Neural progenitor cell (in vitro differentiated cells): ENCODE data around the gene COG3. TPM values are rescaled to one million over a fixed set of nuclear protein-coding genes. Genes with fewer than 3 reads are reported as not detected.

ENCODE experiments used
- DNase-seq: peaks from one replicate; pipeline ENCODE4 v3.0.0-alpha.2; 2016; ENCODE audit warnings: low spot score
- H2AFZ ChIP-seq: fragments of 200-600 bp; sonication (generic); replicated peaks from 2 replicates; pipeline ENCODE4 v1.6.1; 2016; ENCODE audit warnings: antibody characterized with exemption
- H3F3A ChIP-seq: fragments of 200-600 bp; sonication (generic); 2 replicates; pipeline ENCODE4 v1.6.1; 2016; ENCODE audit warnings: antibody characterized with exemption, low read depth
- H3K27ac ChIP-seq: fragments of 200-600 bp; sonication (generic); 2 replicates; pipeline ENCODE4 v1.5.1; 2016; ENCODE audit warnings: mild to moderate bottlenecking
- H3K27me3 ChIP-seq: fragments of 200-600 bp; sonication (generic); 2 replicates; pipeline ENCODE4 v1.6.1; 2016; ENCODE audit warnings: mild to moderate bottlenecking, moderate library complexity
- H3K36me3 ChIP-seq: fragments of 200-600 bp; sonication (generic); 2 replicates; pipeline ENCODE4 v1.5.1; 2016
- H3K4me1 ChIP-seq: fragments of 200-600 bp; sonication (generic); 2 replicates; pipeline ENCODE4 v1.6.1; 2016; ENCODE audit warnings: mixed run types
- H3K4me2 ChIP-seq: fragments of 200-600 bp; sonication (generic); 2 replicates; pipeline ENCODE4 v1.6.1; 2016
- H3K4me3 ChIP-seq: fragments of 200-600 bp; sonication (generic); 2 replicates; pipeline ENCODE4 v1.5.1; 2016
- H3K79me2 ChIP-seq: fragments of 200-600 bp; sonication (generic); 2 replicates; pipeline ENCODE4 v1.6.1; 2016; ENCODE audit warnings: low read depth
- H3K9ac ChIP-seq: fragments of 200-600 bp; sonication (generic); 2 replicates; pipeline ENCODE4 v1.6.1; 2016
- H3K9me3 ChIP-seq: fragments of 200-600 bp; sonication (generic); 2 replicates; pipeline ENCODE4 v1.5.1; 2016; ENCODE audit warnings: low read depth
- H4K20me1 ChIP-seq: fragments of 200-600 bp; sonication (generic); 2 replicates; pipeline ENCODE4 v1.6.1; 2016; ENCODE audit warnings: low read depth
- H3K27ac Mint-ChIP-seq: 3 replicates; pipeline ENCODE4 v1.8.0; 2021; ENCODE audit warnings: mixed read lengths
- H3K27me3 Mint-ChIP-seq: 2 replicates; pipeline ENCODE4 v1.8.0; 2022; ENCODE audit warnings: low read depth, mild to moderate bottlenecking, inconsistent platforms, moderate library complexity, mixed read lengths; ENCODE audit not compliant: insufficient read depth
- H3K36me3 Mint-ChIP-seq: 3 replicates; pipeline ENCODE4 v1.8.0; 2021; ENCODE audit warnings: mixed read lengths
- H3K4me1 Mint-ChIP-seq: 3 replicates; pipeline ENCODE4 v1.8.0; 2021; ENCODE audit warnings: mixed read lengths
- H3K4me3 Mint-ChIP-seq: 3 replicates; pipeline ENCODE4 v1.8.0; 2021; ENCODE audit warnings: mild to moderate bottlenecking, moderate library complexity, mixed read lengths
- H3K9me3 Mint-ChIP-seq: 3 replicates; pipeline ENCODE4 v1.8.0; 2020; ENCODE audit warnings: mixed read lengths
- CTCF ChIP-seq: fragments of 200-600 bp; sonication (generic); IDR thresholded peaks from 2 replicates; pipeline ENCODE4 v1.5.1; 2017; ENCODE audit warnings: antibody characterized with exemption, mild to moderate bottlenecking
- EZH2 ChIP-seq: fragments of 200-600 bp; sonication (generic); IDR thresholded peaks from 2 replicates; pipeline ENCODE4 v1.6.1; 2017; ENCODE audit warnings: antibody characterized with exemption, mild to moderate bottlenecking, moderate library complexity
- EZH2phosphoT487 ChIP-seq: fragments of 200-600 bp; sonication (generic); IDR thresholded peaks from 2 replicates; pipeline ENCODE4 v1.6.1; 2017; ENCODE audit warnings: antibody characterized with exemption
- total RNA-seq: library from RNA; depleted of rRNA; stranded (reverse); fragments of >200 nt; gene quantifications from 2 replicates; pipeline ENCODE4 v1.2.3, GENCODE V29; 2015; ENCODE audit warnings: low replicate concordance

Gene COG3
- total RNA-seq, 1 donor from 2014 or later, result 36.0 TPM

DNA sequence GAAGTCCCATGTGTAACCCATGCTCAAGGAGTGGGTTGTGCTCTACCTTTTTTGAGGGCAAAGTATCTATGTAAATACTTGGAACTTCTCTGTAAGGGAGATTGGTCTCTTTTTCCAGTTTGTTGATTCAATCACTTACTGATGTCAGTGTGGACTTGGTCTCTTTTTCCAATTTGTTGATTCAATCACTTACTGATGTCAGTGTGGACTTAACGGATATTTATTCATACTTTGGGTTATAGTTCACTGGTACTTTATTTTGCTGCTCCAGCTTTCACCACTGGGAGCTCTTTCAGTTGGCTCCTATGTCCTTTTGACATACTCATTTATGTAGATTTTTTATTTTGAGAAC is 36.4 kb downstream of the COG3 start:
- Histone ChIP-seq H3K79me2 (no peaks in the 10 kb centered on the region), H4K20me1 (no peaks in the 10 kb centered on the region), H3K4me2 (no peak overlapping the region), H3K9me3 (no peaks in the 10 kb centered on the region), H3F3A (no peaks in the 10 kb centered on the region), H3K36me3 (peaks cover 14% of the 10 kb centered on the region), H3K4me3 (no peak overlapping the region), H3K4me1 (no peaks in the 10 kb centered on the region), H3K9ac (no peak overlapping the region), H2AFZ (no peak overlapping the region), H3K27ac (no peak overlapping the region), H3K27me3 (no peaks in the 10 kb centered on the region)
- H3K27ac Mint-ChIP-seq, result no peak overlapping the region
- H3K36me3 Mint-ChIP-seq, result peaks cover 45% of the 10 kb centered on the region
- no peak overlapping the region for H3K4me3 Mint-ChIP-seq
- TF ChIP-seq EZH2phosphoT487 (no peak), EZH2 (no peak), CTCF (no peak)
- no peaks in the 10 kb centered on the region for H3K27me3 Mint-ChIP-seq
- H3K9me3 Mint-ChIP-seq, result peaks cover 5% of the 10 kb centered on the region
- no peak for DNase-seq
- no peaks in the 10 kb centered on the region for H3K4me1 Mint-ChIP-seq

DNA sequence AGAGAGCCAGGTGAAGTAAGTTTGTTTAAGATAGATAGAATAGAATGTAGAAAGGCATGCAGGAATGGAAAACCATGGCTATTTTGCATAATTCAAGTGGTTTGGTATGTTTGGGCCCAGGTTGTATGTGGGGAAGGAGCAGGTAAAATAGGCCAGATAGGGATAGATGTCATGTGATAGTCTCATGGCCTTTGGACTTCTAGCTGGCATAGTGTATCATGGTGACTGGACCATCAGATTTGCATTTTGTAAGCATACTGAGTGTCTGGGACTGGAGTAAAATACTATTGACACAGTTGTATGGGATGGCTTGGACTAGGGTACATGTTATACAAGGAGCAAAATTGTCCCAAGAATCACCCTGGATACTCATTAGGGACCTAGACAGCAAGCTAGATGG is 38.9 kb downstream of the COG3 start:
- Histone ChIP-seq H3K27ac (no peak overlapping the region), H3K4me1 (no peaks in the 10 kb centered on the region), H3K9ac (no peak overlapping the region), H3K9me3 (no peaks in the 10 kb centered on the region), H3K4me3 (no peak overlapping the region), H4K20me1 (no peaks in the 10 kb centered on the region), H3K4me2 (no peak overlapping the region), H2AFZ (no peak overlapping the region), H3K79me2 (no peaks in the 10 kb centered on the region), H3F3A (no peaks in the 10 kb centered on the region), H3K36me3 (peaks cover 6% of the 10 kb centered on the region), H3K27me3 (no peaks in the 10 kb centered on the region)
- peaks cover 3% of the 10 kb centered on the region for H3K9me3 Mint-ChIP-seq
- H3K27me3 Mint-ChIP-seq, result no peaks in the 10 kb centered on the region
- TF ChIP-seq CTCF, result no peak
- TF ChIP-seq EZH2phosphoT487, result no peak
- no peak for TF ChIP-seq EZH2
- H3K4me1 Mint-ChIP-seq, result no peaks in the 10 kb centered on the region
- no peak overlapping the region for H3K27ac Mint-ChIP-seq
- H3K36me3 Mint-ChIP-seq, result peaks cover 39% of the 10 kb centered on the region
- no peak for DNase-seq
- H3K4me3 Mint-ChIP-seq, result no peak overlapping the region

- H2AFZ ChIP-seq, result no peak overlapping the region
- no peaks in the 10 kb centered on the region for H3K36me3 ChIP-seq
- H3K4me1 ChIP-seq, result peaks cover 14% of the 10 kb centered on the region
- no peak overlapping the region for H3K4me2 ChIP-seq
- H3K9me3 Mint-ChIP-seq, result no peaks in the 10 kb centered on the region
- H3K36me3 Mint-ChIP-seq, result peaks cover 36% of the 10 kb centered on the region
- no peak overlapping the region for H3K9ac ChIP-seq
- peaks cover 11% of the 10 kb centered on the region for H3K4me1 Mint-ChIP-seq
- TF ChIP-seq EZH2 (no peak), CTCF (no peak), EZH2phosphoT487 (no peak)
- H3K27me3 ChIP-seq, result no peaks in the 10 kb centered on the region
- H3K9me3 ChIP-seq, result no peaks in the 10 kb centered on the region
- DNase-seq, result no peak
- H3K79me2 ChIP-seq, result no peaks in the 10 kb centered on the region
- peaks cover 18% of the 10 kb centered on the region for H3F3A ChIP-seq
- no peak overlapping the region for H3K27ac Mint-ChIP-seq
- H3K4me3 Mint-ChIP-seq, result no peak overlapping the region
- no peak overlapping the region for H3K27ac ChIP-seq
- no peaks in the 10 kb centered on the region for H3K27me3 Mint-ChIP-seq
- no peak overlapping the region for H3K4me3 ChIP-seq
- peaks cover 14% of the 10 kb centered on the region for H4K20me1 ChIP-seq
Observed at GRCh38 chr13:45506811-45507210, 42.1 kb downstream of the COG3 start.
